Naive thymus-derived CD8-positive, alpha-beta T cell (primary cell): Measurements from ENCODE around the gene ALOX15. TPM values are rescaled to one million over a fixed set of nuclear protein-coding genes. Genes with fewer than 3 reads are reported as not detected.
A peak's percentile ranks its signal among the peaks of the same experiment; 100 is the strongest.

Experiments used
- ATAC-seq, 2 donors: fragments of 150-1000 bp; cut with Tn5 transposase in 1 of 2; sonication (Bioruptor Pico), chemical (Tn5 transposase) in 1 of 2; 1 replicate in 1 of 2; 2 replicates in 1 of 2; pipeline ENCODE4 v1.10.0; 2021; ENCODE audit warnings: mild to moderate bottlenecking in 2 of 2, moderate library complexity in 2 of 2
- POLR2A ChIA-PET: fragments of 350-600 bp; sonication (Branson Sonifier 250); formaldehyde crosslinking; loops from one replicate; lab custom pipeline; 2021; ENCODE audit warnings: antibody characterized with exemption; lab: Charles Lee
- DNase-seq, 10 donors: peaks; one replicate each; pipeline versions ENCODE4 v3.0.0 to v3.0.0-alpha.2; 2020 to 2022
- H3K27ac Mint-ChIP-seq, 10 donors: one replicate each; pipeline ENCODE4 v1.8.0; 2020 to 2022; ENCODE audit warnings: mild to moderate bottlenecking in 10 of 10, mixed read lengths in 10 of 10, moderate library complexity in 4 of 10, inconsistent platforms in 1 of 10
- H3K27me3 Mint-ChIP-seq, 5 donors: one replicate each; pipeline ENCODE4 v1.8.0; 2021 to 2022; ENCODE audit warnings: mixed read lengths in 5 of 5
- H3K36me3 Mint-ChIP-seq, 3 donors: one replicate each; pipeline ENCODE4 v1.8.0; 2020 to 2022; ENCODE audit warnings: mixed read lengths in 3 of 3, mild to moderate bottlenecking in 2 of 3, inconsistent platforms in 1 of 3
- H3K4me1 Mint-ChIP-seq, 4 donors: one replicate each; pipeline ENCODE4 v1.8.0; 2021 to 2022; ENCODE audit warnings: mixed read lengths in 4 of 4
- H3K4me3 Mint-ChIP-seq, 10 donors: one replicate each; pipeline ENCODE4 v1.8.0; 2020 to 2022; ENCODE audit warnings: mild to moderate bottlenecking in 10 of 10, mixed read lengths in 10 of 10, moderate library complexity in 6 of 10, inconsistent platforms in 1 of 10
- H3K9me3 Mint-ChIP-seq, 9 donors: one replicate each; pipeline ENCODE4 v1.8.0; 2020 to 2022; ENCODE audit warnings: mixed read lengths in 9 of 9, mild to moderate bottlenecking in 3 of 9, inconsistent platforms in 1 of 9, moderate library complexity in 1 of 9
- polyA plus RNA-seq, 3 donors: library from polyadenylated mRNA; unstranded; fragments of 300-500 nt; fragmentation: Illumina TruSeq; gene quantifications; one replicate each; pipeline ENCODE4 v1.2.3, GENCODE V29; 2021
- total RNA-seq, 8 experiments: library from RNA in 2 of 8; stranded (reverse) in 2 of 8; gene quantifications; one replicate each; pipeline ENCODE4 v1.2.3 and lab custom pipeline; 2021 to 2026

Gene ALOX15
- total and polyA plus RNA-seq, 5 experiments from 2014 or later, result 0.60 TPM; not detected in 3

GRCh38 chr17:4586043-4586442 is 55.4 kb downstream of the ALOX15 start:
- peak overlapping the region in 3 of 10 donors; percentile 43 to 72 (median 52) for H3K4me3 Mint-ChIP-seq
- no peaks in the 10 kb centered on the region for H3K9me3 Mint-ChIP-seq
- ATAC-seq (no peak), DNase-seq (no peak)
- POLR2A ChIA-PET, result no interaction called here
- H3K27me3 Mint-ChIP-seq, result peaks cover 7 to 53% (median 37%) of the 10 kb centered on the region in 5 donors
- no peaks in the 10 kb centered on the region for H3K36me3 Mint-ChIP-seq
- H3K4me1 Mint-ChIP-seq, result peaks cover 2 to 15% (median 7%) of the 10 kb centered on the region in 4 donors
- H3K27ac Mint-ChIP-seq, result peak overlapping the region in 1 of 10 donors; percentile 2

- ATAC-seq (no peak), DNase-seq (no peak)
- H3K27ac Mint-ChIP-seq, result no peak overlapping the region
- peaks cover 2 to 15% (median 7%) of the 10 kb centered on the region in 4 donors for H3K4me1 Mint-ChIP-seq
- H3K9me3 Mint-ChIP-seq, result no peaks in the 10 kb centered on the region
- H3K36me3 Mint-ChIP-seq, result no peaks in the 10 kb centered on the region
- POLR2A ChIA-PET, result no interaction called here
- peaks cover 7 to 53% (median 39%) of the 10 kb centered on the region in 5 donors for H3K27me3 Mint-ChIP-seq
- peak overlapping the region in 4 of 10 donors; percentile 12 to 69 (median 46) for H3K4me3 Mint-ChIP-seq
These were observed 55.9 kb downstream of the ALOX15 start for GRCh38 chr17:4585638-4585994.

GRCh38 chr17:4584917-4585637 is 56.4 kb downstream of the ALOX15 start:
- H3K27ac Mint-ChIP-seq, result no peak overlapping the region
- H3K27me3 Mint-ChIP-seq, result peaks cover 7 to 50% (median 39%) of the 10 kb centered on the region in 5 donors
- H3K4me1 Mint-ChIP-seq, result peaks cover 2 to 15% (median 7%) of the 10 kb centered on the region in 4 donors
- H3K36me3 Mint-ChIP-seq, result no peaks in the 10 kb centered on the region
- DNase-seq (no peak), ATAC-seq (no peak)
- peak overlapping the region; percentile 30 to 75 (median 58) for H3K4me3 Mint-ChIP-seq
- H3K9me3 Mint-ChIP-seq, result no peaks in the 10 kb centered on the region
- POLR2A ChIA-PET, result no interaction called here

DNA sequence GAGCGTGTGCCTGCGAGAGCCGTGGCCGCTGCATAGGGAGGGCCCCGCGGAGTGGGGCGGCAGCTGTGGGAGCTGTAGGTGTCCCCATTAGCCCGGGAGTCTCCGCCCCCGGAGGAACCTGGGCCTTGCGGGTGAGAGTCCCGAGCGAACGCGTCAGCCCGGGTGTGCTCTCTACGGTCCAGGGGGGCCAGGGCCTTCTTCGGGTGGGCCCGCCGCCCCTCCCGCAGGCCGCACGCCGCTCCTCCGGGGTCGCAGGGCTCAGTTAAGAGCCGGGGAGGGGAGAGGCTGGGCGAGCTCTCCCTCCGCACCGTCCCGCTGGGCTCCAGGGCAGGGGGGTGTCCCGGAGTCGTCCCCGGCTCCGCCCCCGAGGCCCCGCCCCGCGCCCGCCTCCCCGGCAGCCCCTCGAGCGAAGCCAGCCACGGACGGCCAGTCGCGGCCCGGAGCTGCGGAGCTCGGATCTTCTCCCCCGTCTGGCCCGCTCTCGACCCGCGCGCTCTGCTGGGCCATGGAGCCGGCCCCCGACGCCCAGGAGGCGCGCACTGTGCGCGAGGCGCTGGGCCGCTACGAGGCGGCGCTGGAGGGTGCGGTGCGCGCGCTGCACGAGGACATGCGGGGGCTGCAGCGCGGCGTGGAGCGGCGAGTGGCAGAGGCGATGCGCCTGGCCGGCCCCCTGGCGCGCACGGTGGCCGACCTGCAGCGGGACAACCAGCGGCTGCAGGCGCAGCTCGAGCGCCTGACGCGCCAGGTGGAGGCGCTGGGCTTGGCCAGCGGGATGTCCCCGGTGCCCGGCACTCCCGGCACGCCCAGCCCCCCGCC is 57.2 kb downstream of the ALOX15 start, which contains the start of gene SMTNL2:
SMTNL2 (plus strand) TSS at position 429 of the 816 bp plus-strand sequence; CDS start at position 506, 77 bp downstream.
- peaks cover 2 to 15% (median 7%) of the 10 kb centered on the region in 4 donors for H3K4me1 Mint-ChIP-seq

DNA sequence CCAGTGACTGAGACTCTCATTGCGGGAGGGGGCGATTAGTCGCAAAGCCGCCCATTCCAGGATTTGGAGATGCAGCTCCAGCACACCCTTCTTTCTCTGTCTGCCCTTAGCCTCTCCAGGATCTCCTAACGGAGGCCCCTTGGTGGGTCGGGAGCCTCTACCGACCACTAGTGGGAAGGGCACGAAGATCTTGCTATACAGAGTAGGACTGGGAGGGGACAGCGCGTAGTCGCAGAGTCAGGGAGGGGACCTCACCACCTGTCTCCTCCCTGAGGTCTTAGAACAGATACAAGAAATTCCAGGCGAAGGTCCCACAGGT is 57.7 kb downstream of the ALOX15 start:
- DNase-seq (peak in 2 of 10 donors; percentile 7 to 60), ATAC-seq (peak; percentile 79 to 82)
- Mint-ChIP-seq H3K4me3 (peak overlapping the region; percentile 70 to 88 (median 84)), H3K27me3 (peaks cover 7 to 50% (median 39%) of the 10 kb centered on the region in 5 donors), H3K4me1 (peaks cover 2 to 15% (median 7%) of the 10 kb centered on the region in 4 donors), H3K27ac (no peak overlapping the region), H3K36me3 (no peaks in the 10 kb centered on the region), H3K9me3 (no peaks in the 10 kb centered on the region)
- POLR2A ChIA-PET, result no interaction called here

More for the DNA sequence above, 57.2 kb downstream of the ALOX15 start, which contains the start of gene SMTNL2:
- ATAC-seq (peak; percentile 62 to 82), DNase-seq (peak in 4 of 10 donors; percentile 18 to 37 (median 26))
- no peak within 1 kb of the TSS for H3K27ac Mint-ChIP-seq
- POLR2A ChIA-PET, result no interaction called here
- peak within 1 kb of the TSS; percentile 70 to 88 (median 84) for H3K4me3 Mint-ChIP-seq
- H3K27me3 Mint-ChIP-seq, result peaks cover 7 to 50% (median 39%) of the 10 kb centered on the region in 5 donors
- H3K36me3 Mint-ChIP-seq, result no peaks in the 10 kb centered on the region
- H3K9me3 Mint-ChIP-seq, result no peaks in the 10 kb centered on the region

- Mint-ChIP-seq H3K4me1 (peaks cover 2 to 11% (median 7%) of the 10 kb centered on the region in 4 donors), H3K4me3 (peak overlapping the region in 6 of 10 donors; percentile 58 to 88 (median 84)), H3K27me3 (peaks cover 7 to 50% (median 39%) of the 10 kb centered on the region in 5 donors), H3K9me3 (no peaks in the 10 kb centered on the region), H3K36me3 (no peaks in the 10 kb centered on the region), H3K27ac (no peak overlapping the region)
- POLR2A ChIA-PET, result no interaction called here
- ATAC-seq (no peak), DNase-seq (no peak)
These were observed 58.3 kb downstream of the ALOX15 start for GRCh38 chr17:4583206-4583605.

DNA sequence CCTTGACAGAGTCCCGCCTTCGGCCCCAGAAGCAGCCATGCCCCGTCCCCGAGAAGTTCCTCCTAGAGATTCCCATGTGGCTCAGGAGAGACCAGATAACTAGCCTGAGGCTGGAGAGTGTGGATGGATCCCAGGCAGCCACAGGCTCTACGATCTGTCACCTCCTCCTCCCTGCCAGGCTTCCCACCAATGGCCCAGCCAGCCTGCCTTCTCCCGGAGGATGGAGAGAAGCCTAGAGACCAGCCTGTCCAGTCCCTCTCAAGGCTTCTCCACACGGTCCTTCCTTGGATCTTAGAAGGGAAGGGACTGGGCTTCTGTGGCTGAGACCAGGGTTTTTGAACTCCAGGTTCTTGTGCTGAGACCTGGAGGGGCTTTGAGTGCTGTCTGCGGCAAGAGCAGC is 58.8 kb downstream of the ALOX15 start:
- H3K4me3 Mint-ChIP-seq, result no peak overlapping the region
- H3K4me1 Mint-ChIP-seq, result peaks cover 2 to 9% (median 7%) of the 10 kb centered on the region in 4 donors

DNA sequence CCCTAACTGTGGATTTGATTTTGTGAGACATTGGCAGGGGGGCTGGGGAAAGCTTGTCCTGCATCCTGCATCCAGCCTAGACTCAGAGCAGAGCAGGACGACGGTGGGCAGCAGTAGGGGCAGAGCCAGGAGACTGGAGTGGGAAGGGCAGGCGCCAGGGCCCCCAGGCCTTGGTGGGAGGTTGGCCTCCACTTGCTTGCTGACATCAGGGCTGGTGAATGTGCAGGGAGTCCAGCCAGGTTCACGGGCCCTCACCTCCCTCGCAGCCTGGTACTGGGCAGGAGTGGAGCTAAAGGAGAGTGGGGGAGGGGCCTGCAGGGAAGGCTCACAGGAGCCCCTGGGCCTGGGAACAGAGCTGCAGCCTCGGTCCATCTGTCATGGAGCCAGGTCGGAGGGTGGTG is 59.4 kb downstream of the ALOX15 start:
- Mint-ChIP-seq H3K27ac (peak overlapping the region in 1 of 10 donors; percentile 49), H3K27me3 (peaks cover 7 to 50% (median 39%) of the 10 kb centered on the region in 5 donors), H3K36me3 (no peaks in the 10 kb centered on the region), H3K9me3 (no peaks in the 10 kb centered on the region), H3K4me1 (peaks cover 2 to 9% (median 7%) of the 10 kb centered on the region in 4 donors), H3K4me3 (no peak overlapping the region)
- DNase-seq, result peak in 1 of 10 donors; percentile 32
- no peak for ATAC-seq
- POLR2A ChIA-PET, result interaction anchor here (0.6 kb wide), 1 partner anchor 439 kb away, joined by 3 read pairs; the partner anchor contains the start of gene CYB5D2

More for the DNA sequence above, 58.8 kb downstream of the ALOX15 start:
- ATAC-seq (no peak), DNase-seq (peak in 1 of 10 donors; percentile 43)
- Mint-ChIP-seq H3K36me3 (no peaks in the 10 kb centered on the region), H3K27me3 (peaks cover 7 to 50% (median 39%) of the 10 kb centered on the region in 5 donors), H3K27ac (no peak overlapping the region), H3K9me3 (no peaks in the 10 kb centered on the region)
- POLR2A ChIA-PET, result no interaction called here

Other genes starting within 250 kb of the ALOX15 start
- 1 to 10 TPM; 4.3 to 6.1 TPM for gene SPNS3, start 207.7 kb downstream of the ALOX15 start, total RNA-seq
- gene SPNS3, start 207.7 kb downstream of the ALOX15 start, polyA plus RNA-seq, result 10 to 100 TPM; 11.6 to 18.9 (median 13.7) TPM
- gene SPNS2, start 142.8 kb downstream of the ALOX15 start, total RNA-seq, result under 1 TPM; 0.44 to 0.47 TPM
- gene SPNS2, start 142.8 kb downstream of the ALOX15 start, polyA plus RNA-seq, result under 1 TPM; 0.53 to 0.63 (median 0.55) TPM
- gene MYBBP1A, start 86.3 kb downstream of the ALOX15 start, total RNA-seq, result 10 to 100 TPM; 84.4 to 88.6 TPM
- 10 to 100 TPM; 14.0 to 45.7 (median 28.7) TPM for gene MYBBP1A, start 86.3 kb downstream of the ALOX15 start, polyA plus RNA-seq
- gene GGT6, start 81.1 kb downstream of the ALOX15 start, total RNA-seq, result not detected
- gene GGT6, start 81.1 kb downstream of the ALOX15 start, polyA plus RNA-seq, result not detected
- gene SMTNL2, start 57.1 kb downstream of the ALOX15 start, total RNA-seq, result not detected
- gene SMTNL2, start 57.1 kb downstream of the ALOX15 start, polyA plus RNA-seq, result not detected
- gene PELP1, start 62.5 kb upstream of the ALOX15 start, total RNA-seq, result 10 to 100 TPM; 70.6 to 71.3 TPM
- 10 to 100 TPM in 2 of 3 donors, 1 to 10 TPM in 1; 8.9 to 13.3 (median 12.1) TPM for gene PELP1, start 62.5 kb upstream of the ALOX15 start, polyA plus RNA-seq
- 100 to 1,000 TPM; 402 to 413 TPM for gene ARRB2, start 69.0 kb upstream of the ALOX15 start, total RNA-seq
- 10 to 100 TPM; 47.0 to 60.5 (median 49.4) TPM for gene ARRB2, start 69.0 kb upstream of the ALOX15 start, polyA plus RNA-seq
- 10 to 100 TPM; 31.1 to 32.7 TPM for gene MED11, start 89.8 kb upstream of the ALOX15 start, total RNA-seq
- gene MED11, start 89.8 kb upstream of the ALOX15 start, polyA plus RNA-seq, result 10 to 100 TPM; 37.2 to 81.1 (median 38.9) TPM
- gene ZMYND15, start 98.2 kb upstream of the ALOX15 start, total RNA-seq, result under 1 TPM; 0.38 to 0.47 TPM
- under 1 TPM in 1 of 3 donors, not detected in 2; 0.10 TPM for gene ZMYND15, start 98.2 kb upstream of the ALOX15 start, polyA plus RNA-seq
- gene CXCL16, start 98.2 kb upstream of the ALOX15 start, total RNA-seq, result 1 to 10 TPM; 5.5 to 5.6 TPM
- gene CXCL16, start 98.2 kb upstream of the ALOX15 start, polyA plus RNA-seq, result 1 to 10 TPM; 2.2 to 5.9 (median 2.5) TPM
- gene TM4SF5, start 130.2 kb upstream of the ALOX15 start, total RNA-seq, result not detected
- not detected for gene TM4SF5, start 130.2 kb upstream of the ALOX15 start, polyA plus RNA-seq
- gene VMO1, start 144.7 kb upstream of the ALOX15 start, total RNA-seq, result under 1 TPM in 1 of 2 experiments, not detected in 1; 0.60 TPM
- not detected for gene VMO1, start 144.7 kb upstream of the ALOX15 start, polyA plus RNA-seq
- not detected for gene GLTPD2, start 147.3 kb upstream of the ALOX15 start, total RNA-seq
- under 1 TPM; 0.36 to 0.39 (median 0.39) TPM for gene GLTPD2, start 147.3 kb upstream of the ALOX15 start, polyA plus RNA-seq
- gene PSMB6, start 154.5 kb upstream of the ALOX15 start, total RNA-seq, result 10 to 100 TPM; 56.5 to 61.6 TPM
- gene PSMB6, start 154.5 kb upstream of the ALOX15 start, polyA plus RNA-seq, result 100 to 1,000 TPM; 211 to 282 (median 256) TPM
- gene PLD2, start 165.5 kb upstream of the ALOX15 start, total RNA-seq, result 10 to 100 TPM; 21.4 to 27.9 TPM
- 1 to 10 TPM; 1.1 to 1.9 (median 1.9) TPM for gene PLD2, start 165.5 kb upstream of the ALOX15 start, polyA plus RNA-seq
- 100 to 1,000 TPM; 110 to 117 TPM for gene MINK1, start 191.7 kb upstream of the ALOX15 start, total RNA-seq
- gene MINK1, start 191.7 kb upstream of the ALOX15 start, polyA plus RNA-seq, result 10 to 100 TPM in 1 of 3 donors, 1 to 10 TPM in 2; 4.1 to 12.9 (median 8.1) TPM